PC-3 (cell line): ENCODE measurements around the gene PRKCE.

Source experiments
- EZH2 ChIP-seq: fragments of 300-600 bp; sonication (generic); IDR thresholded peaks from one replicate; pipeline ENCODE4 v1.6.1; 2017; ENCODE audit warnings: antibody characterized with exemption, mild to moderate bottlenecking, low read length; ENCODE audit not compliant: unreplicated experiment
- EZH2phosphoT487 ChIP-seq: fragments of 300-600 bp; sonication (generic); IDR thresholded peaks from 2 replicates; pipeline ENCODE4 v1.6.1; 2018; ENCODE audit warnings: mild to moderate bottlenecking, antibody characterized with exemption, low read length, borderline replicate concordance
- TF ChIP-seq, protein P1 (sequence below): fragments of 300-600 bp; sonication (generic); conservative IDR thresholded peaks from 2 replicates; pipeline ENCODE4 v1.5.1; 2017; ENCODE audit warnings: antibody characterized with exemption, low read depth, mild to moderate bottlenecking, low read length

GRCh38 chr2:45611020-45611859, 40.2 kb upstream of the PRKCE start, which contains the start of gene SRBD1:
- TF ChIP-seq, protein P1, sequence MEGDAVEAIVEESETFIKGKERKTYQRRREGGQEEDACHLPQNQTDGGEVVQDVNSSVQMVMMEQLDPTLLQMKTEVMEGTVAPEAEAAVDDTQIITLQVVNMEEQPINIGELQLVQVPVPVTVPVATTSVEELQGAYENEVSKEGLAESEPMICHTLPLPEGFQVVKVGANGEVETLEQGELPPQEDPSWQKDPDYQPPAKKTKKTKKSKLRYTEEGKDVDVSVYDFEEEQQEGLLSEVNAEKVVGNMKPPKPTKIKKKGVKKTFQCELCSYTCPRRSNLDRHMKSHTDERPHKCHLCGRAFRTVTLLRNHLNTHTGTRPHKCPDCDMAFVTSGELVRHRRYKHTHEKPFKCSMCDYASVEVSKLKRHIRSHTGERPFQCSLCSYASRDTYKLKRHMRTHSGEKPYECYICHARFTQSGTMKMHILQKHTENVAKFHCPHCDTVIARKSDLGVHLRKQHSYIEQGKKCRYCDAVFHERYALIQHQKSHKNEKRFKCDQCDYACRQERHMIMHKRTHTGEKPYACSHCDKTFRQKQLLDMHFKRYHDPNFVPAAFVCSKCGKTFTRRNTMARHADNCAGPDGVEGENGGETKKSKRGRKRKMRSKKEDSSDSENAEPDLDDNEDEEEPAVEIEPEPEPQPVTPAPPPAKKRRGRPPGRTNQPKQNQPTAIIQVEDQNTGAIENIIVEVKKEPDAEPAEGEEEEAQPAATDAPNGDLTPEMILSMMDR = no peak
- TF ChIP-seq EZH2 (no peak), EZH2phosphoT487 (no peak)
